Measurements from ENCODE around the gene ABCG1.

The ABCG1 gene

GRCh38 chr21:42193721-42194120, 25.2 kb upstream of the ABCG1 start:
- H3K27ac ChIP-seq, result no peak overlapping the region
- TF ChIP-seq ZFX (IDR thresholded peaks at IDR 0.05; ENCODE audit: borderline replicate concordance) (no peak), CTCF (IDR thresholded peaks at IDR 0.05) (no peak)

DNA sequence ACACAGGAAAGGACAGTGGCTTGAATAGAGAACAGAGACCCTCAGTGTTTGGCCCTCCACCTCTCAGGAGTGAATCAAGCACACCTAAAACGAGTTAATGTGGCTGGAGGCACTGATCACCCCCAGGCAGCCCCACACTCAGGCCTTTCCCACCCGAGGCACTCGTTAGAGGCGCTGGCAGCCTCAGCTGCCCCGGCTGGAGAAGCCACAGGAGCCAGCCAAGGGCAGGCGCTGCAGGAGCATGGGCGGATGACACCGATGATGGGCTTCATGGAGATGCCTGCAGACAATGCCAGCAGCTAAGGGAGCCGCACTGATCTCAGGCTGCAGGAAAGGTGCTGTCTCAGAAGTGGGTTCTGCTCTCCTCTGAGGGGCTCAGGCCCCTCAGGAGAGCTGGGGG, 24.1 kb upstream of the ABCG1 start:
- no peak overlapping the region for H3K27ac ChIP-seq
- no peak for TF ChIP-seq CTCF (IDR thresholded peaks at IDR 0.05)

GRCh38 chr21:42195378-42196031, 23.4 kb upstream of the ABCG1 start:
- no peak overlapping the region for H3K27ac ChIP-seq
- TF ChIP-seq ZFX (IDR thresholded peaks at IDR 0.05; ENCODE audit: borderline replicate concordance), result no peak

- TF ChIP-seq ZFX (IDR thresholded peaks at IDR 0.05; ENCODE audit: borderline replicate concordance) (no peak), CTCF (IDR thresholded peaks at IDR 0.05) (no peak)
- H3K27ac ChIP-seq, result no peak overlapping the region
Measured at GRCh38 chr21:42198929-42199867, 19.7 kb upstream of the ABCG1 start.

GRCh38 chr21:42199868-42200463, 19.0 kb upstream of the ABCG1 start:
- H3K27ac ChIP-seq, result no peak overlapping the region
- no peak for TF ChIP-seq CTCF (IDR thresholded peaks at IDR 0.05)
- no peak for TF ChIP-seq ZFX (IDR thresholded peaks at IDR 0.05; ENCODE audit: borderline replicate concordance)

DNA sequence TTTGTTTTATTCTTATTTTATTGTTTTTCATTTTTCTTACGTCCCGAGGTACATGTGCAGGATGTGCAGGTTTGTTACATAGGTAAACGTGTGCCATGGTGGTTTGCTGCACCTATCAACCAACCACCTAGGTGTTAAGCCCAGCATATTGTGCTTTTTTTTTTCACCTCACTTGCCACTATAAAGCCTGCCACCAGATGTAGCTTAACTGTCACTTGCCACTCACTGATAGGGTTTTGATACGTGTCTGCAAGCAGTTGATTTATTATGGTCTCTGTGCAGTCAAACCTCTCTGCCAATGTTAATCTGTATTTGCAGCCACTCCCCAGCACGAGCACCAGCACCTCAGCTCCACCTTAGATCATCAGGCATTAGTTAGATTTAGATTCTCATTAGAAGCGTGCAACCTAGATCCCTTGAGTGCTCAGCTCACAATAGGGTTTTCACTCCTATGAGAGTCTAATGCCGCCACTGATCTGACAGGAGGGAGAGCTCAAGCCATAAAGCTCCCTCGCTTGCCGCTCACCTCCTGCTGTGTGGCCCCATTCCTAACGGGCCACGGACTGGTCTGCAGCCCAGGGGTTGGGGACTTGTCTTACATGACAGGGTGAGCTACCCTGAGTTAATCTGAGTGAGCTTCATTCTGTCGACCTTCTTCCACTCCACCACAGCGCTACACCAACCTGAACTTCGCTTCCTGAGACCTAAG, 17.9 kb upstream of the ABCG1 start:
- TF ChIP-seq CTCF (IDR thresholded peaks at IDR 0.05) (no peak), ZFX (IDR thresholded peaks at IDR 0.05; ENCODE audit: borderline replicate concordance) (no peak)
- no peak overlapping the region for H3K27ac ChIP-seq

- no peak overlapping the region for H3K27ac ChIP-seq
- no peak for TF ChIP-seq CTCF (IDR thresholded peaks at IDR 0.05)
- no peak for TF ChIP-seq ZFX (IDR thresholded peaks at IDR 0.05; ENCODE audit: borderline replicate concordance)
Measured at GRCh38 chr21:42201615-42202161, 17.3 kb upstream of the ABCG1 start.
